DMS 273 (cell line): ENCODE results near the gene ARL5A.
"Not testable (repeated sequence)": the region's sequence is repeated elsewhere in the genome, so short reads cannot be mapped to it uniquely, and the experiment has no call there.

Experiments used
- DNase-seq: peaks from one replicate; lab custom pipeline; 2025; ENCODE audit not compliant: unreplicated experiment; lab: John Stamatoyannopoulos, UW

The ARL5A gene, protein sequence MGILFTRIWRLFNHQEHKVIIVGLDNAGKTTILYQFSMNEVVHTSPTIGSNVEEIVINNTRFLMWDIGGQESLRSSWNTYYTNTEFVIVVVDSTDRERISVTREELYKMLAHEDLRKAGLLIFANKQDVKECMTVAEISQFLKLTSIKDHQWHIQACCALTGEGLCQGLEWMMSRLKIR

DNA sequence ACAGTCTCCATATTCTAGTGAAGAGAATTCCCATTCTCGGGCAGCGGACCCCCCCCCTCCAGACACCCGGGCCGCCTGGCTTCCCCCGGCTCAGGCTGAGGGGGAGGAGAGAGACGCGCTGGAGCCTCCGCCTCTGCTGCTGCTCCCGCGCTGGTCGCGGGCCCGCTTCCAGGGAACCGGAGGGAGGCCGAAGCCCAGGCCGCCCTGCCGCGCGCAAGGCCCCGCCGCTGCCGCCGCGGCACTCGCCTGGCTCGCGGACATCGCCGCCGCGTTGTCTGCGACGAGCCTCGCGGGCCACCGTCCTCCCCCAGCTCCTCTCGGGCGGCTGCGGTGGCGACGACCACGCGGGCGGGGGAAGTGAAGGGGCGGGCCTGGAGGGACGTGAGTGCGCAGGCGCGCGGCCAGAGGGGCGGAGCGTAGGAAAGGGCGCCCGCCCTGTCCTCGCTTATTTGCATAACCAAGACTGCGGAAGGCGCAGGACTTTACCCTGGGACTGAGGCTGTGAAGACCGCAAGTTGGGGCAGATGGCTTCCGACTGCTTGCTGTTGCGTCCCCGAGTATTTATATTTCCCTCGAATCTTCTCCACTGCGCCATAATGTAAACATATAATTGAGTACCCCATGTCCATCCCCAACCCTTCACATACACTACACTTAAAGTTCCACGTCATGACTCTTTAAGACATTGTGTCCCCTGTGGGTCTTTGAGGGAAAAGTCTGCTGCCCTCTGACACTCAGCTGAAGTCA, at the start of gene ARL5A:
Gene ARL5A, minus strand, starts transcription at position 279 of the 747 bp plus-strand sequence. Its CDS starts 245 bp downstream, at position 34.
- DNase-seq, result peak; percentile 97

GRCh38 chr2:151875631-151876030, 47.4 kb upstream of the ARL5A start:
- DNase-seq, result not testable (repeated sequence)

DNA sequence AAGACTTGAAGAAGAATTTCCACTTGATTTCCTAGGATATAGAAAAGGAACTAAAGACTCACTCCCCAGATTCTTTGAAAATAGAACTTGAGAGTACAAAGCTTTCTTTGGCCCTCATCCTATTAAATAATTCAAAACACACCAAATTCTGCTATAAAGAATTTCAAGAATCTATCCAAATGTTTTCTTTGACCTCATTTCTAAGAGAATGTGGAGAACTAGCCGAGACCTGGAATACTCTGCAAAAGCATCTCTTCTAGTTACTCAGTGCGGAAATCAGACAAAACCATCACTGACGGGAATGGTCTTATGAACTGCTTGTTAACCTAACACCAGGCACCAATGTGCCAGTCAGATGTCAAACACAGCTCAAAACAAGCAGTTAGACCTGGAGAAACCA, 44.2 kb upstream of the ARL5A start:
- no peak for DNase-seq

DNA sequence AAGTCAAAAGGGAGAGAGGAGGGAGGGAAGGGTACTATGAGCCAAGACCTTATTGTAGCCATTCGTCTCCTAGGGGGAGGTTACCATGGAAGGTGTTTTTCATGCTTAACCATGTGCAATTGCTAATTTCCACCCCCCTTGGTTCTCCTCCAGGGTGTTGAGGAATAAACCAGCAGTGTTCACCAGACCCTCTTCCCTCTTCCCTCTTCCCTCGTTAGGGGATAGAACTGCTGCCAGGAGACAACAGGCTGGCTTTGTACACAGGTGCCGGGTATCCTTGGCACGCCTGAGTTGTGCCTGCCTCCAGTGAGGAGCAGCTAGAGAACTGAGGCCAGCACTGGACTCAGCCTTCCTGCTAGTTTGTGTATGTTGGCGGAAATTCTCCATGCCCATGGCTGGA, 41.1 kb upstream of the ARL5A start:
- no peak for DNase-seq

- DNase-seq, result no peak
Observed at GRCh38 chr2:151862700-151863099, 34.5 kb upstream of the ARL5A start.

GRCh38 chr2:151861174-151861573, 33.0 kb upstream of the ARL5A start:
- no peak for DNase-seq

GRCh38 chr2:151860613-151861146, 32.5 kb upstream of the ARL5A start:
- no peak for DNase-seq

DNA sequence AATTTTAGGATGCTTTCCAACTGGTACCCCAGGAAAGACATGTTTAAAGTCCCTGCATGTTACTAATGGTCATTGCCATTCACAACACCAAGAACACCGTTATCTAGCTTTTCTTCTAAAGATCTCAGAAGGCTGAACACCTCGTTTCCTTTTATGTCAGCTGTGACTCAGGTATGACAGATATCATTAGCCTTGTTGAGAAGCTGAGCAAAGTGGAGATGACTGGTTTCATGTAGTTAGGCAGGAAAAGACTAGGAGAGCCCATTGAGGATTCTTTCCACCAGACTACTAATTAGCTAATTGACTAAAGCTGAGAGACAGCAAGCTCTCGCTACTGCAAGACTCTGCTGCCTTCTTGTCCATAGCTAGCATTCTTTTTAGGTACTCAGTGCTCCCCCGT, 32.0 kb upstream of the ARL5A start:
- no peak for DNase-seq

DNA sequence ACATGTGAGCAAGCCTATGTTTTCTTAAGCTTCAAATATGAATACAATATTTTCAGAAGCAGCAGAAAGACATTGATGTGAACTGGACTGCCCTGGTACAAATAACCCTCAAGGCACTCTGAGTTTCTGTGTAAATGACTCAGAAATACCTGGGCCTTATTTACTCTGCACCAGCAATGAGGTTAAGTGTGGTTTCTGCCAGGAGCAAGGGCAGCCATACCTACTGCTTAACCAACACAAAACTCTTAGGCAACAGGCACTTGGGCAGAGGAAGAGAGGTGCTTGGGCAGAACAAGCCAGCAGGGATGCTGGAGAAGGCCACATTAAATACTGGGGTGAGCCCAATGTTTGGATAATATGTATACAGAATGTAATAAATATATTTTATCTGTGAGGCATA, 29.4 kb upstream of the ARL5A start:
- no peak for DNase-seq

GRCh38 chr2:151855111-151855510, 26.9 kb upstream of the ARL5A start:
- DNase-seq, result no peak

- DNase-seq, result no peak
Observed at GRCh38 chr2:151853070-151853758, 25.0 kb upstream of the ARL5A start.

DNA sequence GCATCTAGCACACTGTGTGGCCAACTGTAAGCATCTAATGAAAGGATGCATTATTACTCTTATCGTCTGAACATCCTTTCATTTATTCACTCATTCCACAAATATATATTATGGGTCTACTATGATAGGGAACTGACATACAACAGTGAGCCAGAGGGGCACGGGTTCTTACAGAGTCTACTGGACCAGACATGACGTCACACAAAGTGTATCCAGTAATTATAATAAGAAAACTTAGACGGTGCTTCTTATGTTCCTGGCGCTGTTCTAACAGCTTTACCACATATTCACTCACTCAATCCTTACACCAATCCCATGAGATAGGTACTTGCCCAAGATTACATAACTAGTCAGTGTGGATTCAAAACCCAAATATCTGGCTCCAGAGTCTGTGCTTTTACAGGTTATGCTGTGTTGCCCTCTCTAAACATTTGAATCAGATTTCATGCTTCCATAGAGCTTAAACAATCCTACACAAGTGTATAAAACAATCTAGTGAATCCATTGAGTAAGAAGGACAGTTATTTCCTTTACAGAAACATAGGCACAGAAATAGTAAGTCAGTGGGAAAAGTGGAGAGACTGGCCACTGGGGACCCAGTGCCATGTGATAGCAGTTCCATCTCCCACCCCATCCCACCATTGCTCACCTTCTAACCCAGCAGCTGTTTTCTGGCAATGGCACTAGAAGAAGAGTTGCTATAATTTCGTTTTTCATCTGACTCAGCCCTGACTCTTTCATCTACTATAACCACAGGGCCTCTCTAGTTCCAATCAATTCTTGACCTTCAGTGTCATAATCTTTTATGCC, 24.2 kb upstream of the ARL5A start:
- no peak for DNase-seq

GRCh38 chr2:151851761-151852160, 23.5 kb upstream of the ARL5A start:
- no peak for DNase-seq

DNA sequence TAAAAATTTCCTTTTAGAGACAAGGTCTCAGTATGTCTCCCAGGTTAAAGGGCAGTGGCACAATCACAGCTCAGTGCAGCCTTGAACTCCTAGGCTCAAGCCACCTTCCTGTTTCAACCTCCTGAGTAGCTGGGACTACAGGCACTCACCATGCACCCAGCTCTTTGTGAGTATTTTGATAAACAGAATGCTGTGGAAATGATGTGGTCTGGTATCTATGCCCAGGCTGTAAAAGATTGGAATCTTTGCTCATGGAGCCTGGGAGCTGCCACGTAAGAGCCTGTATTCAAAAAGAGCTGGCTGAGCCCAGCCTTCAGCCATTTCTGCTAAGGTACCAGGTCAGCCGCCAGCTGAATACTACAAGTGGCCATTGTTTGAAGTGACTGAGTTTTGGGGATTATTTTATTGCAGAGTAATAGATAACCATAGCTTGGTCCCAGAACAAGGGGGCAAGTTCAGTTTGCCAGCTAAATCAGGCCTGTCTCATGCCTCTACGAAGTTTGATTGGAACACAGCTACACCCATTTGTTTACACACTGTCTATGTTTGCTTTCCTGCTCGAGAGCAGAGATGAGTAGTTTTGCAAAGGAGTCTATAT, 21.3 kb upstream of the ARL5A start:
- DNase-seq, result no peak

DNA sequence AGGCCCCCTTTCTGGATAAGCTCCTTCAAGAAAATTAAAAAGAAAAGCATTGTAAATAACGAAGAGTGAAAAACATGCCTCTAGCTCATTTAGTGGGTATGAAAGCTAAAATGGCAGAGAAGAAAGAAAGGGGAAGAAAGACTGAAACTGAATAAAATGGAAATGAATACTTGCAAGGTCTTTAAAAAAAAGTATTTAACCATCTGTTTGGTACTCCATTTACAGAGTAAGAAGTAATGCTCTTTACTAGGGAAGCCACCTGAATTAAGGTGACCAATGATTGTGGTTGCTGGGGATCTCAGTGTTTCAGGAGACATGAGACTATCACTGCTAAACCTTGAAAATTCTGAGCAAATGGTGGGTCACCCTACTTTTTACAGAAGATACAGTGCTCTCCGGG, 17.7 kb upstream of the ARL5A start:
- DNase-seq, result no peak

- no peak for DNase-seq
Observed at GRCh38 chr2:151845481-151845880, 17.3 kb upstream of the ARL5A start.

DNA sequence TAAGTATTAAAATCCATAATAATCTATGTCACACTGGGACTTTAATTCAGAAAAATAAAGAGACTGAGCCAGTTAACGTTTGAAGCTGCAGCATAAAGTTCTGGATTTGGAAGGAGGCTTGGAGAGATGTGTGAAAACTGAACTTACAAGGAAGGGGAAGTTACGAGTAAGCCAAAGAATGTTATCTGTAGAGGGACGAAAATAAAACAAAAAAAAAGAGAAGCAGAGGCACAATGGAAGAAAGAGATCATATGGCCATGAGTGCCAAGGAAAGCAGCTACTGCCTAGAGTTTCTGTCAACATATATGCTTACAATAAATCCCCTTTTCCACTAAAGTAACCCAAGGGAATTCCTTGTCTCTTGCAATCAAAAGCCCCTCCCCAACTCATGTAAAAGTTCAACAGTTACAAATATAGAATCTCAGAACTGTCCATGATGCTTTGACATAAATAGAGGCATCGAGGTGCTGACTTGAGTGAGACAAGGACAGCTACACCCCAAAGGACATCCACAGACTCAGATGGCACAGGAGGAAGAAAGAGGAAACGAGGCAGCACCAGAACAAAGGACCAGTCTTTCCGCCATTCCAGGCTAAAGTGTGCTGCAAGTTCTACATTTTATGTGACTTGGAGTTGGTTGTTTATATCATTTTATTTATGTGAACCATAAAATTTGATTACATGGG, 16.1 kb upstream of the ARL5A start:
- DNase-seq, result no peak

DNA sequence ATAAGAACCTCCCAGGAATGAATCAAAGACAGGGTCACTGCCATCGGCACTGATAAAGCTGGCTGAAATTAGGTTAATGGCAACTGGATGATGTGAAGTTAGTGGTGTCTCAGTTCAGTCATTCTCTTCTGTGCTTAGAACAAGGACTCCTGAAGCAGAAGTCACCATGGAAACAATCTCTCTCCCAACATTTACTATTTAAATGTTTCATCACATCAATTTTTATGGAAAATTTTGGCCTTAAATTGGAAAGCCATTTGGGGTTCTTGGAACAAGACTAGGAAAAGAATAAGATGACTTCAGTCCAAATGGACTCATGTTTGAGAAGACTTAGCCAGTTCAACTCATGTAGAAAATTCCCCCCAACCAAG, 15.5 kb upstream of the ARL5A start:
- DNase-seq, result no peak

DNA sequence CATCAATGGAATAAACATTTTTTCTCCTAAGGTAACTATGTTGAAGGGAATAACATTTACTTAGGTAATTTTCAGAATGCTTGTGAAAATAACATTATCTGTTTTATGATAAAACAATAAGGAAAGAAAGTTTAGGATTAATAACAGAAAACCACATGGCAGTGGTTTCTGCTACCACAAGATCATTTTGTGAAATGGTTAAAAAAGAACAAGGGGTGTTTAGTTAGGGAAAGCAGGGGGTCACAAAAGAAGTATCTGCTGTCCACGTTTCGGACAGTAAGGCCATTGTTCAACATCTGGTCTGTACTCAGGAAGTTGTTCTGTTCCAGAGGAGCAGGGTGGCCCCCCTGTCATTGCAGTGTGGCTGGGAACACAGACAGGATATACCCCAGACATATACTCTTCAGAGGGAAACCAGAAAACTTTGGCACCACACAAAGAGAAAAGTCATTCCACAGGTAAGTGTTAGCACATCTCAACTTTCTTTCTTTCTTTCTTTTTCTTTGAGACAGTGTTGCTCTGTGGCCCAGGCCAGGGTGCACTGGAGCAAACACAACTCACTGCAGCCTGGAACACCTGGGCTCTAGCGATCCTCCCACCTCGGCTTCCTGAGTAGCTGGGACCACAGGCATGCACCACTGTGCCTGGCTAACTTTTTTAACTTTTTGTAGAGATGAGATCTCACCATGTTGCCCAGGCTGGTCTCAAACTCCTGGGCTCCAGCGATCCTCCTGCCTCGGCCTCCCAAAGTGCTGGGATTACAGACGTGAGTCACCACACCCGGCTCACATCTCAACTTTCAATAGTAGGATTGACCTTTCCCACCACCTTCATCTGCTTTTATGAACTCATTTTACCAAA, 14.8 kb upstream of the ARL5A start:
- DNase-seq, result no peak
